ENCODE measurements around the gene MXRA7.
"Not testable (repeated sequence)": the region's sequence is repeated elsewhere in the genome, so short reads cannot be mapped to it uniquely, and the experiment has no call there.

- not testable (repeated sequence) for TF ChIP-seq ZNF274 (IDR thresholded peaks at IDR 0.05; ENCODE audit: low read depth, low read length); YY1 (IDR thresholded peaks at IDR 0.05; ENCODE audit: insufficient read depth, insufficient read length); SUZ12 (IDR thresholded peaks at IDR 0.05; ENCODE audit: extremely low read depth, insufficient read depth, insufficient read length)
These were observed 28.9 kb upstream of the MXRA7 start for GRCh38 chr17:76739568-76740115.

Data from NT2/D1 (cell line).